RKO (cell line): Measurements from ENCODE around the gene PDZD4.

Source experiments
- DNase-seq: peaks from one replicate; pipeline ENCODE4 v3.0.0-alpha.2; 2016; ENCODE audit warnings: low spot score

The PDZD4 gene

GRCh38 chrX:153867139-153867538, 36.8 kb upstream of the PDZD4 start:
- no peak for DNase-seq

DNA sequence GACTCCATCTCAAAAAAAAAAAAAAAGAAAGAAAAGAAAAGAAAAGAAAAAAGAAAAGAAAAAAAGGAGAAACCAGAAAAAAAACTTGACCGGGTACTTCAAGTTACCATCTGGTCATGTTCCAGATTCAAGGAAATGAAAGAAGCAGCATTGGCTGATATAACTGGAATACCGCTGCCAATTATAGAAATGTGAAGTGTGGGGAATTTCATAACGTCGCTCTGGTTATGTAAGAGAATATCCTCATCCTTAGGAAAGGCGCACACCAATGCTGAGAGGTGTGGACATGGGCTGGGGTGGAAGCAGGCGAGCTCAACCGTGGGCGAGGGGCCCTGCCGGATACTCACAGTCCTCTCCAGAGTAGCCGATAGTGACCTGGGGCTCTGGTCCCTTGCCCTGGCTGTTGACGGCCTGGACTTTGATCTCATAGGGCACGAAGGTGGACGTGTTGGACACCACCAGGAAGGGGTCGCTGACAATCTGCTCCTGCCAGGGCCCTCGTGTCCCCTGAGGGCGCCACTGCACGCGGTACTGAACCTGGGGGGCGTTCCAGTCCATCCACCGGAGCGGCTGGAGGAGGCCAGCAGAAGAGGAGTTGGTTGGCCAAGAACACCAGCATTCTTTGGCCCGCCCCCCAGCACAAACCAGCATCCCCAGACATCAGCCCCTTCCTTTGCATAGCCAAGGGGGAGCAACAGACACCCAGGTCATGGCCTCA, 36.1 kb upstream of the PDZD4 start:
- no peak for DNase-seq

GRCh38 chrX:153865685-153866084, 35.3 kb upstream of the PDZD4 start:
- DNase-seq: no peak

GRCh38 chrX:153865321-153865580, 34.9 kb upstream of the PDZD4 start:
- DNase-seq: no peak

DNA sequence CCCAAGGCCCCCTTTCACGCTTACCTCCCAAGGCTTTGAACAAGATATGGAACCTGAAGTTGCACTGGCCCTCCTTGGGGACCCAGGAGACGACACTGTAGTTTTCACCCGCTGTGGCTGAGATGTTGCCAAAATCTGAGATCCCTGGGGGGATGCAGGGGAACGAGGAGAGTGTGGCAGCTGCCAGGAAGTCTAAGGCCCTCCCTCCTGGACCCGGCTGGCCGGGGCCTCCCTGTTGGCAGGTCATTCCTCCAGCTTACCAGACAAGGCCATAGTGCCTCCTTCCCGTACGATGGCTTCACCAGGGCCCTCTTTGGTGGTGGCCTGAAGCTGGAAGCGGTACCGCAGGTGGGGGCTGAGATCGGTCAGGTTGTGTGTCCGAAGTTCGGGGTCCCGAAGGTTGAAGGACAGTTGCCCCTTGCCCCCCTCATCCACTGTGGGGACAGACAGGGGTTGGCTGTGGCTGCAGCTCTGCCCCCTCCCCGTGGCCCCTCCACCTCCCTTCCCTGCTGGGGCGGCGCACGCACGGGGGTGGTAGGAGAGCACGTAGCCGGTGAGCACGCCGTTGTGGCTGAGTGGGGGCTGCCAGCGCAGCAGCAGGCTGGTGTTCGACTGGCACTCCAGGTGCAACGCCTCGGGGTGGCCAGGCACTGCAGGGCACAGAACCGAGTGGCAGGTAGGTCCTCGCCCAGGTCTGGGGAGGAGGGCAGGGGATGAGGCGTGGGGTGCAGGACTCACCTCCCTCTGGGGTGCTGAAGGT, 34.4 kb upstream of the PDZD4 start:
- no peak for DNase-seq

DNA sequence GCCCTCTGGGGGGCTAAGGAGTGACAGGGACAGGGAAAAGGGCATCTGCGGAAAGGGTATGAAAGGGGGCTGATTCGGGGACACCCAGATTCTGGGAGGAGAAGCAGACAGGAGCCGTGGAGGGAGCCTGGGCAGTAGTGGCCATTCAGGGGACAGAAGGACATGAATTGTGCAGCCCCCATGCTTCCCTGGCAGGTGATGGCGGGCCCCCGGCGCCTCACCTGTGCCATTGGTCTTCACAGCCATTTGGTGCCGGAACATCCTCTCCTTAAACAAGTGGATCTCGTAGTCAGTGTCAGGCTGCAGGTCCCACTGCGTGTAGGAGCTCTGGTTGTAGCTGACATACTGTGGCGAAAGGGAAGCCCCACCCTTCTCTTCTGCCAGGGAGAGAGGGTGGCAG, 33.8 kb upstream of the PDZD4 start:
- DNase-seq: no peak

DNA sequence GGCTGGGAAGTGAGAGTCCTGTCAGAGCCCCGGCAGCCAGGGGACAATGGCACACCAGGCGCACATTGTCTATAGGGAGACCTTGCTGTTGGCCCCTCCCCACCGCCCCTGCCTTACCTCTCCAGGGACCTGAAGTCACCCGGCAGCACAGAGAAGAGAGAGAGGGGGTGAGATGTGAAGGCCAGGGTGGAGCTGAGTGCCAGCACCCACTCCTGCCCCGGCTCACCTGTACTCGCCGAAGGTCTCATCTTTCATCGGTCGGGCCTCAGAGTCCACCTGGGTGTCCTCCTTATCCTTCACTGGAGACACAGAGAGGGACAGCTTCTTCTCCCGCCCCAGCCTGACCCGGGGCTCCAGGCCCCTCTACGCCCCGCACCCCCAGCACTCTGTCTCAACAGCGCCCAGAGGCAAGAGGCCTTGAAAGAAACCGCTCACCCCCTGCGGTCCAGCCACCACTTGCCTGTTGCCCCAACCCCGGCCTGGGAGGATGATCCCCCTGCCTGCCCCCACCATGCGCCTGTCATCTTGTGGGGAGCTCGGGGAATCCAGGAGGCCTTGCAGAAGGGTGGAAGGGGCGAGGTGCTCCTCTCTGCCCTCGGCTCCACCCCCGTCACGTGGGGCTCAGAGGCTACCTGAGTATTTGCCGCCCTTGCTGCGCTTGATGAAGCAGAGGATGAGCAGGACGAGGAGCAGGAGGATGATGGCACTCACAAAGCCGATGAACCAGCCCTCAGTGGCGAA, 33.1 kb upstream of the PDZD4 start:
- no peak for DNase-seq

DNA sequence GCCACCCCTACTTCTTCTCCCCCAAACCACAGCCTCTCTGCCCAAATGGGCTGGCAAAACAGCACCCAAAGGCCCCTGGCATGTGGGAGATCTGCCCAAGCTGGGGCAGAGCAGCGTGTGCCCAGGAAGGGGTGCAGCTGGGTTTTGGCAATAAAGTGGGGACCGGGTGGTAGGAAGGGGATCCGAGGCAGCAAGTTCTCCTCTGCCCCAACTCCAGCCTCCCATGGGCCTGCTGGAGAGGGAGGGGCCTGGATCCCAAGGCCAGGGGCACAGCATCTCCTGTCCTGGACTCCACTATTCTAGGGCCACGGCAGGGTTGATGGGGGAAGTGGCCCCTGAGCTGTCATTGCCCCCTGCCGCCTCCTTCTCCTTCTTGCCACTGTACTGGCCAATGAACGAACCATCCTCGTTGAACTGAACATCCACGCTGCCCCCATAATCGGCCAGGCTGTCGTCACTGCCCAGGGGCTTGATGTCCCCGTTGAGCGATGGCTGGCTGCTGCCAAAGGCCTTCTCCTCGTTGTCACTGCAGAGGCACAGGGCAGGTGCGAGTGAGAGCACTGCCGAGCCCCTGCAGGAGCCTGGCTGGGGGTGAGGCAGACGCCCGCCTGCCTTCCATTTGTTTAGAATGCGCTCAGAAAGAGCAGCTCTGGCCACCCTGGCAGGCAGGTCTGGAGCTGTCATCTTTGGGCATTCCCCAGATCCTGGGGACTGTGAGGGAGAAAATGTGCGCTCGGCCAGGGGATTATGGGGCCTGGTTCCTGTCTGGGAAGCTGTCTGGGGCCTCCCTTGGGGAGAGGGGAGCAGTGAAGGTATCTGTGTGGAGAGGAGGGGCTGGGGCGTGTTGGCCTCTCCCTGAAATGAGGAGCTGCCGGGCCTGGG, 32.3 kb upstream of the PDZD4 start:
- no peak for DNase-seq

- no peak for DNase-seq
Measured at GRCh38 chrX:153861733-153862310, 31.5 kb upstream of the PDZD4 start.

GRCh38 chrX:153861151-153861550, 30.8 kb upstream of the PDZD4 start:
- no peak for DNase-seq

GRCh38 chrX:153857348-153857903, 27.1 kb upstream of the PDZD4 start:
- no peak for DNase-seq

GRCh38 chrX:153854702-153855101, 24.4 kb upstream of the PDZD4 start:
- DNase-seq: no peak

DNA sequence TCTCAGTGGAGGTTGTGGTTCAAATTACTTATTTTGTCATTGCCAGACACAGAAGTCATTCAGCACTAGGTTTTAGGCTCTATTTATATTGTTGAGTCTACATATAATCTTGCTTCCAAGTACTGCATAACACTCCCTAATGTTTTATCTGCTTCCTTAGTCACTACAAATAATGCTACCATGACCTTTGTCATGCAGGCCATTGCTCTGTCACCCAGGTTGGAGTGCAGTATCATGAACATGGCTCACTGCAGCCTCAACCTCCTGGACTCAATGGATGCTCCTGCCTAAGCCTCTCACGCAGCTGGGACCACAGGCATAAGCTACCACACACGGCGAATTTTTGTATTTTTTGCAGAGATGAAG, 23.5 kb upstream of the PDZD4 start:
- no peak for DNase-seq

DNA sequence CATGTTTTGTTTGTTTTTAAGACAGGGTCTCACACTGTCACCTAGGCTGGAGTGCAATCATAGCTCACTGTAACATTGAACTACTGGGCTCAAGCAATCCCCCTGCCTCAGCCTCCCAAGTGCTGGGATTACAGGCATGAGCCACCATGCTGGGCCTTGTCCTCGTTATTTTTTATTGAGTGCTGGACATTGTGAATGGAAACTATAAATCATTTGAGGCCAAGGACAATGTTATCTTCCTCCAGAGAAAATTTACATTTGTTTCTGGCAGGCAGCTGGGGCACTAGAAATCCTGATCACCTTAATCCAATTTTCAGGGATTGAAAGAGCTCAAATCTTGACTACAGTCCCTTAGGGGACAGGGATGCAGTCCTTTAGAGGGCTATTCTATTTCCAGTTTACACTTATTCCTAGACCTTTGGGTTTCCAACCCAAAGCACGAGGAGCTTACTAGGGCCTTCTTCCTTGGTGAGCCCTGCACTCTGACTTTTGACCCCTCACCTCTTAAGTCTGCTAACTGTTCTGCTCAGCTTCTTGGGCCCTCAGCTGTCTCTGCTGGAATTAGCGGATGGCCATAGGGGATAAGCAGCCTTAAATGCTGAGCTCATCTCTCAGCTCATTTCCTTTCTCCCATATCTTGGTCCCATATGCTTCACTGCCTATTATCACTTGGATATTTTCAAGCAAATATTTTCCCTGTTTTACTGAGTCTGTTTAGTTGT, 23.0 kb upstream of the PDZD4 start:
- DNase-seq: no peak

- no peak for DNase-seq
Measured at GRCh38 chrX:153851981-153852380, 21.6 kb upstream of the PDZD4 start.

DNA sequence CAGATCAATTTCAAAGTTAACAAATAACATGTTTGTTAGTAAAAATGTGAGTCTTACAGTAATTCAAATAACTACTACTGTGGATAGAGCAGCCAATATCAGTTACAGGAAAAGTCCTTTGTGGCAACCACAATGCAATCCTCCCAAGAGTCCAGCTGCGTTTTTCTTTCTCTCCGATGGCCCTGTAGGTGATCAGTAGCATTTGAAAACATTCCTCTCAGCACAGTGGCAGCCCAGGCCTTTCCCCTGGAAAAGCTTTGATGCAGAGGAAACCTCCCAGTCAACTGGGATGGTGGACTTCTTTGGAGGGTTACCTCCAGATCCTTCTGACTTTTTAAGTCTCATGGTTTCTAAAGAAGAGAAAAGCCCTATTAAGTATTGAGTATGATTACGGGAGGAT, 18.0 kb upstream of the PDZD4 start:
- no peak for DNase-seq

- DNase-seq: no peak
Measured at GRCh38 chrX:153845842-153846241, 15.5 kb upstream of the PDZD4 start.

DNA sequence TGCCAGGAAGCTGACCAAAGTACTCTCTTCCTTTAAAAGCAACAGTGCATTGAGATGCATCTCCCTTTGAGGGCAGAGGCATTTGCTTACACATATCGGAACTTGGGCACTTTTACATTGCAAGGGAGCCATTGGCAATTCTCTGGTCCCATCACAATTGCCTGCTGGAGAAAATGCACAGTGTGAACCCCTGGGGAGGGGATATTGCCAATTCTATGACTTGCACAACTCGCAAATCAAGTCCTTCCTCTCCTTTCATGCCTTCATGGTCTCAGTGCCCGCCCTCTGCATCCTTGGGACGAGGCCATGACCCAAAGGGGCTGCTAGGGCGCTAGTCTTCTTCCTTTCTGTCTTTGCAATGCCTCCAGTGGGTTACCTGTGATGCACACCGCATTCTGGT, 14.9 kb upstream of the PDZD4 start:
- DNase-seq: no peak

DNA sequence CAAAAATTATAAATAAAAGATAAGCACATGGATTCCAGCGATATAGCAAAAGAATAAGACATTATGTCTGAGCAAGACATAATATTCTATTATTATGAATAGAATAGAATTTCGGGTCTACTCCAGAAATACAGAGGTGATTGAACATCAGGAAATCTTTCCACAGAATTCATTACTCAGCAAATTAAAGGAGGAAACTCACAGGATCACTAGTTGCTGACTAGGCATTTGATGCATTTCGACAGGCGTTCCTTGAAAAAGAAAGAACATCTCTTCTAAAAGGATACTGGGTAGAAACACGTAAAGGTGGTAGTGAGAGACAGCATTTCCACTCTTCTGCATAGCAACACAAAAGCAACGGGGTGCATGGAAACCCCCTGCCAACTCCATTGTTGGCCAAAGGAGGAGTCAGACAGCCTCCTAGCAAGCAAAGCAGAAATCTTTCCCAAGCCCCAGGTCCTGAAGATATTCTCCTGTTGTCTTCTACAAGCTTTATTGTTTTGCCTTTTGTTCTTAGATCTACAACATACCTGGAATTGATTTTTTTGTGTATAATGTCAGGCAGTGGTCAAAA, 14.3 kb upstream of the PDZD4 start:
- no peak for DNase-seq

DNA sequence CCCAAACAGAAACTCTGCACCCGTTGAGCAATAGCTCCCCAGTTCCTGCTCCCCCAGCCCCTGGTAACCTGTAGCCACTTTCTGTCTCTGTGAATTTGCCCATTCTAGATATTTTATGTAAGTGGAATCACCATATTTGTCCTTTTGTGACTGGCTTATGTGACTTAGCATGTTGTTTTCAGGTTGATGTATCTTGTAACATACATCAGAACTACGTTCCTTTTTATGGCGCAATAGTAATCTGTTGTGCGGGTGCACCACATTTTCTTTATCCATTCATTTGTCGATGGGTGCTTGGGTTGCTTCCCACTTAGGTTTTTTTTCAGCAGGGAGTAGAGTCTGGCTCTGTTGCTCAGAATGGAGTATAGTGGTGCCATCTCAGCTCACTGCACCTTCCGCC, 6.6 kb upstream of the PDZD4 start:
- no peak for DNase-seq

DNA sequence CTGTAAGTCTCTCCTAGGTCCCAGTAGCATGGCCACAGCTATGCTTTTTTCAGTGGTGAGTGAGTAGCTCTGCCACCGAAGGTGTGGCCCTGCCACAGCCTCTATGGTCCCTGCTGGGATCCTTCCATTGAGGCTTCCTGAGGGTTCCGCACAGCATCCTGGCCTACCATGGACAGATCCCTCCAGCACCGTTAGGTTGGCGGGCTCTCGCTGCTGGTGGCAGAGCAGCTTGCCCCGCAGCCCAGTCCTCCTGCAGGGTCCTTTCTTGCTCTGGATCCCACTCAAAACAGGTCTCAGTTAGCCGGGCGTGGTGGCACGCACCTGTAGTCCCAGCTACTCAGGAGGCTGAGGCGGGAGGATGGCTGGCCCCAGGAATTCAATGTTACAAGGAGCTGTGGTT, 2.4 kb upstream of the PDZD4 start:
- DNase-seq: no peak
